HepG2 (cell line): ENCODE results near the gene DNAAF3. TPM values are rescaled to one million over a fixed set of nuclear protein-coding genes. Genes with fewer than 3 reads are reported as not detected.

Source experiments
- ASH2L ChIP-seq: fragments of 300-600, 200-600 bp; sonication (generic); IDR thresholded peaks from 2 replicates; pipeline ENCODE4 v1.7.0; 2017; ENCODE audit warnings: low read depth, mild to moderate bottlenecking, moderate library complexity, mixed read lengths, low read length; ENCODE audit not compliant: insufficient read length
- DRAP1 ChIP-seq: IDR thresholded peaks from 2 replicates; pipeline ENCODE4 v1.6.1; 2016; ENCODE audit warnings: missing genetic modification reagents, missing compliant biosample characterization
- GMEB2 ChIP-seq: IDR thresholded peaks from 2 replicates; pipeline ENCODE4 v1.6.1; 2016; ENCODE audit warnings: missing biosample characterization, missing genetic modification reagents, low read depth
- MTA3 ChIP-seq: sonication (generic); formaldehyde crosslinking; IDR thresholded peaks from 2 replicates; pipeline ENCODE4 v1.4.0; 2020; ENCODE audit warnings: missing genetic modification reagents
- MYC ChIP-seq: sonication (generic); formaldehyde crosslinking; IDR thresholded peaks from 2 replicates; pipeline ENCODE4 v1.9.0; 2021; ENCODE audit warnings: missing genetic modification reagents, borderline replicate concordance
- NRL ChIP-seq: sonication (generic); formaldehyde crosslinking; IDR thresholded peaks from 2 replicates; pipeline ENCODE4 v1.5.0; 2020; ENCODE audit warnings: missing genetic modification reagents, mild to moderate bottlenecking, moderate library complexity, borderline replicate concordance
- THRA ChIP-seq: sonication (generic); formaldehyde crosslinking; IDR thresholded peaks from 2 replicates; pipeline ENCODE4 v1.4.0; 2020; ENCODE audit warnings: missing genetic modification reagents, borderline replicate concordance
- XRCC5 ChIP-seq: fragments of 200-400 bp; formaldehyde crosslinking; optimal IDR thresholded peaks from 2 replicates; pipeline ENCODE3; 2017; ENCODE audit warnings: mild to moderate bottlenecking, low read length
- ZNF281 ChIP-seq: sonication (generic); formaldehyde crosslinking; IDR thresholded peaks from 2 replicates; pipeline ENCODE4 v1.4.0; 2020; ENCODE audit warnings: missing genetic modification reagents, borderline replicate concordance
- ZNF318 ChIP-seq: sonication (generic); formaldehyde crosslinking; IDR thresholded peaks from 2 replicates; pipeline ENCODE4 v1.4.0; 2020; ENCODE audit warnings: mild to moderate bottlenecking, missing genetic modification reagents
- ZNF607 ChIP-seq: sonication (generic); formaldehyde crosslinking; IDR thresholded peaks from 2 replicates; pipeline ENCODE4 v1.5.1; 2020; ENCODE audit warnings: missing genetic modification reagents, mild to moderate bottlenecking, borderline replicate concordance
- polyA plus RNA-seq, 8 experiments: library from polyadenylated mRNA; depleted of rRNA in 3 of 8; stranded (reverse) in 7 of 8; unstranded in 1 of 8; fragments of >200 nt; fragmentation: Illumina TruSeq in 4 of 8; extraction: Trizol in 4 of 8; gene quantifications; 2 replicates each; pipeline versions ENCODE4 v1.2.1 to v1.2.3, GENCODE V29; 2011 to 2016; ENCODE audit warnings: low read depth in 4 of 8, missing spikeins in 1 of 8, mixed read lengths in 1 of 8; ENCODE audit not compliant: insufficient read depth in 1 of 8
- total RNA-seq, 5 experiments: library from RNA; depleted of rRNA; stranded (reverse); fragments of >200 nt; fragmentation: Illumina TruSeq; extraction: Trizol; gene quantifications; 2 replicates each; pipeline ENCODE4 v1.2.3, GENCODE V29; 2016; ENCODE audit warnings: low read depth in 1 of 5

The DNAAF3 gene
- total and polyA plus RNA-seq, 2 of the 13 experiments (the other 11 are each of a cell fraction or from before 2014, with no cell fraction given) = 0.30 to 0.40 TPM

- TF ChIP-seq NRL (CRISPR knock-in tag) (peak; percentile 88; the same call in 1 of the 2 replicates), ASH2L (no peak), MTA3 (CRISPR knock-in tag) (no peak), MYC (CRISPR knock-in tag) (peak; percentile 49; the same call in 1 of the 2 replicates), ZNF318 (peak; percentile 77; the same call in 1 of the 2 replicates), THRA (no peak), DRAP1 (CRISPR knock-in tag) (no peak), XRCC5 (no peak), GMEB2 (CRISPR knock-in tag) (no peak), ZNF607 (CRISPR knock-in tag) (peak; percentile 78), ZNF281 (CRISPR knock-in tag) (no peak)
Observed at GRCh38 chr19:55209693-55210472, 43.5 kb upstream of the DNAAF3 start (continued).
